Thyroid gland (tissue), 4 donors: Measurements from ENCODE around the gene CRY1.

Experiments
- CTCF ChIP-seq, 6 experiments: fragments of 200-600 bp in 3 of 6; fragments of 450-650 bp in 3 of 6; sonication (generic) in 3 of 6; IDR thresholded peaks; one replicate each; pipeline ENCODE4 v1.5.1; 2016 to 2019; ENCODE audit warnings: antibody characterized with exemption in 6 of 6, mild to moderate bottlenecking in 2 of 6, inconsistent platforms in 1 of 6, moderate library complexity in 1 of 6
- POLR2A ChIP-seq, 2 donors: fragments of 450-650 bp; IDR thresholded peaks; one replicate each; pipeline ENCODE4 v1.6.1; 2017; ENCODE audit warnings: antibody characterized with exemption in 2 of 2, mild to moderate bottlenecking in 2 of 2, moderate library complexity in 1 of 2

GRCh38 chr12:107058190-107058589 lies 35.2 kb downstream of the CRY1 start:
- TF ChIP-seq CTCF (IDR thresholded peaks at IDR 0.05) (no peak), POLR2A (IDR thresholded peaks at IDR 0.05) (no peak)
